ENCODE data around the gene BLTP3B.
"Not testable (repeated sequence)": the region's sequence is repeated elsewhere in the genome, so short reads cannot be mapped to it uniquely, and the experiment has no call there.

The BLTP3B gene

DNA sequence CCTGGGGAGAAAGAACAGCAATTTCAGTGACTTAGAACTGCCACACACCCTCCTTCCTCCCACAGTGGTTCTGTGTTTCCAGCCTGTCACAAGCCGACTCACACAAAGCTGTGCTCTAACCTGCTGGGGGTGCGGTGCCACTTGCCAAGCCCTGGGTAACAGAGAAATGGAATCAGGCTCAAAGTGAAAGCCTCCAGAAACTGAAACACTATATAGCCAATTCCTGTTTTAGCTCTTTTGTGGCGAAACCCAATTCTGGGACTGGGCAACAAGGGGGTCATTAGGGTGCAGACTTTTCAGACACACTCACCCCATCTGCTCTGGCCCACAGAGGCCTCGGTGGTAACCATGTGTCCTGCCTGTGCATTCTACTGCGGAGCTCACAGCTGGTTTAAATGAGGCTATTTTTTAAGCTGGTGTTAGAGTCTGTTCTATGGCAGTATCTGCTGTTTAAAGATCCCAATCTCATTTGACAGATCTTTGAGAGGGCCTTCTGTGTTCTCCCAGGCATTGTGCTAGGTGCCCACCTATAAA is 42.8 kb upstream of the BLTP3B start:
- DNase-seq (ENCODE audit: insufficient read length, low spot score) (no peak), FAIRE-seq (no peak)
- TF ChIP-seq, protein P1, sequence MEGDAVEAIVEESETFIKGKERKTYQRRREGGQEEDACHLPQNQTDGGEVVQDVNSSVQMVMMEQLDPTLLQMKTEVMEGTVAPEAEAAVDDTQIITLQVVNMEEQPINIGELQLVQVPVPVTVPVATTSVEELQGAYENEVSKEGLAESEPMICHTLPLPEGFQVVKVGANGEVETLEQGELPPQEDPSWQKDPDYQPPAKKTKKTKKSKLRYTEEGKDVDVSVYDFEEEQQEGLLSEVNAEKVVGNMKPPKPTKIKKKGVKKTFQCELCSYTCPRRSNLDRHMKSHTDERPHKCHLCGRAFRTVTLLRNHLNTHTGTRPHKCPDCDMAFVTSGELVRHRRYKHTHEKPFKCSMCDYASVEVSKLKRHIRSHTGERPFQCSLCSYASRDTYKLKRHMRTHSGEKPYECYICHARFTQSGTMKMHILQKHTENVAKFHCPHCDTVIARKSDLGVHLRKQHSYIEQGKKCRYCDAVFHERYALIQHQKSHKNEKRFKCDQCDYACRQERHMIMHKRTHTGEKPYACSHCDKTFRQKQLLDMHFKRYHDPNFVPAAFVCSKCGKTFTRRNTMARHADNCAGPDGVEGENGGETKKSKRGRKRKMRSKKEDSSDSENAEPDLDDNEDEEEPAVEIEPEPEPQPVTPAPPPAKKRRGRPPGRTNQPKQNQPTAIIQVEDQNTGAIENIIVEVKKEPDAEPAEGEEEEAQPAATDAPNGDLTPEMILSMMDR (IDR thresholded peaks at IDR 0.05; ENCODE audit: insufficient read depth, missing control alignments): no peak

DNA sequence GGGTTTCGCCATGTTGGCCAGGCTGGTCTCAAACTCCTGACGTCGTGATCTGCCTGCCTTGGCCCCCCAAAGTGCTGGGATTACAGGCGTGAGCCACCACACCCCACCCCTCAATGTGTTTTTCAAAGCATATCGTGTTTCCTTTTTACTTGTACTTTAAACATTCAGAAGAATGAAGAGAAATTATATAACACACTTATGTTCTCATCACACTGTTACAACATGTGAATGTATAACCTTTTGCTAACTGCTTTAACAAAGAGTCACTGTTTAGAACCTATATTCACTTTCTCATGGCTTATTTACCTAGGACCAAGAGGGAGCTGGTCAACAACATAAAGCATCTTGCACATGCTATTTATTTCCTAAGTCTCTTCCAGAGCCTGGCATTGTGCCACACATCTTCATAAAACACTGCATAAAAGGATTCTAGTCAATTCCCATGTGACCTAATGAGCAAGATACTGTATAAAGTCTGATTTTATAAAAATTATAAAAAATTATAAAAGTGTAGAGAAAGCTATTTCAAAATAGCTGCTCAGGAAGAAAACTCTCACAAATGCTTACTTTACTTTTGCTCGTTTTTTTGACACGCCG is 42.0 kb upstream of the BLTP3B start:
- no peak for FAIRE-seq
- DNase-seq (ENCODE audit: insufficient read length, low spot score): no peak
- TF ChIP-seq, protein P1 (IDR thresholded peaks at IDR 0.05; ENCODE audit: insufficient read depth, missing control alignments): no peak

DNA sequence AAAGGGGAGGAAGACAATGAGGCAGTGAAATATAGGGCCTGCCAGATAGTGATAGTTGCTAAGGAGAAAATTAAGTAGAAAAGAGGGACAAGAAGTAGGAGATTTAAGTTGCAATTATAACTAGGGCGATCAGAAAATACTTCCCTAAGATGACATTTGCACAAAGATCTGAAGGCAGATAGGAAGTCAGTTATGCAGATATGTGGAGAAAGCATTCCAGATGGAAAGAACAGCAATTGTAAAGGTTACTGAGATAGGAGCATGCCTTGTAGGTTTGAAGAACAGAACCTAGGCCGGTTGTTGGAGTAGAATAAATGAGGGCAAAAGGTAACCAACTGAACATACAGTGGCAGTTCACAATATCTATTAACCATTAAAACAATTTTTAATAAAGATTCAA is 36.6 kb upstream of the BLTP3B start:
- DNase-seq (ENCODE audit: insufficient read length, low spot score) (no peak), FAIRE-seq (no peak)
- TF ChIP-seq, protein P1 (IDR thresholded peaks at IDR 0.05; ENCODE audit: insufficient read depth, missing control alignments): no peak

DNA sequence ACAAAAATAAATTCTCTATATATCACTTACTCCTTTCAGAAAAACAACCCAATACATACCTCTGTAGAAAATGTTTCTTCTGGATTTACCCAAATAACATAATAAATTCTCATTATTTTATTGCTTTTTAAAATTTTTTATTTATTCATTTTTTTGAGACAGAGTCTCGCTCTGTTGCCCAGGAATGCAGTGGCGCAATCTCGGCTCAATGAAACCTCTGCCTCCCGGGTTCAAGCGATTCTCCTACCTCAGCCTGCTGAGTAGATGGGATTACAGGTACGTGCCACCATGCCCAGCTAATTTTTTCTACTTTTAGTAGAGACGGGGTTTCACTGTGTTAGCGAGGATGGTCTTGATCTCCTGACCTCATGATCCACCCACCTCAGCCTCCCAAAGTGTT is 33.8 kb upstream of the BLTP3B start:
- FAIRE-seq; DNase-seq (ENCODE audit: insufficient read length, low spot score): not testable (repeated sequence)

DNA sequence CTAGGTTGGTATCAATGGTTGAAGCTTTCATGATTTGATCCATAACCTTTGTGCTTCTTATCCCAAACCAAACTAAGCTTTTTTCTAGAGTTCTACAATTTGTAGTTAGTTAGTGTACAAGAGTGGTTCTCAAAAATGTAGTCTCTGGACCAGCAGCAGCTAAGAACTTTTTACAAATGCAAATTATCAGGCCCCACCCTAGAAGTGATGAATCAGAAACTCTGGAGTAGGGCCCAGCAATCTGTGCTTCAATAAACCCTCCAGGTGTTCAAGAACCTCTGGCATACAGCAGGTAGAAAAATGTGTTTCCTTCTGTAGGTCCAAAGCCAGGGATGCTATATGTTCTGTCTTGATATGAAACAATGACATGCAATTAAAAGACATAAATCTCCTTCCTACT is 31.8 kb upstream of the BLTP3B start:
- no peak for FAIRE-seq
- TF ChIP-seq, protein P1 (IDR thresholded peaks at IDR 0.05; ENCODE audit: insufficient read depth, missing control alignments): no peak

DNA sequence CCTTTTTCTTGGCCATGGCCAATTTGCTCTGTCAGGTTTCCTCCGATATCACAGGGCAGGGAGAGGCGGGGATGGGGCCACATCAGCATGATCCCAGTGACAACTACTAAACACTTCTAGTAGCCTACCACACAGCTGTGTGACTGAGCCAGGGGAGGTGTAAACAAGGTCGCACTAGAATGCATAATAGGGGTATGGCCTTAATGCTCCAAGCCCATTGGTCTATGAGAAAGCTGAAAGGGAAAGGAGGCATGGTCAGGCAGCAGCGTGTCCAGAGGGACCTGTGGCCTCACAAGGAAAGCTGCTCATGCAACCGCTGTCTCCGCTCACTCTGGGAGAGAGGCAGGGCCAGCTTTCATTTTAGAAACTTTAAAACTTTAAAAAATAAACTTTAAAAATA is 30.4 kb upstream of the BLTP3B start:
- DNase-seq (ENCODE audit: insufficient read length, low spot score) (no peak), FAIRE-seq (no peak)
- TF ChIP-seq, protein P1 (IDR thresholded peaks at IDR 0.05; ENCODE audit: insufficient read depth, missing control alignments): no peak

More for the DNA sequence above, 31.8 kb upstream of the BLTP3B start:
- no peak for DNase-seq (ENCODE audit: insufficient read length, low spot score)

DNA sequence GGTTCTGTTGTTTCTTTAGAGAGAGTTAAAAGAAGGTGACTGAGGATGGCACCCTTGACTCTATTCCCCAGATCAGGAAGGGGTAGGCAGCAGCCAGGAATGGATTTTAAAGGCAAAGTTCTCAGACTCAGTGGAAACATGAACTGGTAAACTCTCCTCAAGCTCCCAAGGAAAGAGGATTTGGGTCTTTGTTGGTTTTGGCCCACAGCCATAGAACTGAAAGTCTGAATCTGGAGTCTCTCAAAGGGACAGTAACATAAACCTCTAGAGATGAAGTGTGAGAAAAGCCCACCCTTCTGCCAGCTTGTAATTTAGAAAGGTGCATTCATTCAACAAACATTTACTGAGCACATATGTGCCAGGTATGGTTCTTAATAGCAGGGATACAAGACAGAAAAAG is 28.6 kb upstream of the BLTP3B start:
- DNase-seq (ENCODE audit: insufficient read length, low spot score): no peak
- TF ChIP-seq, protein P1 (IDR thresholded peaks at IDR 0.05; ENCODE audit: insufficient read depth, missing control alignments): no peak
- FAIRE-seq: no peak

Measured in D721Med (cell line).